GM21528 (cell line): ENCODE data around the gene USP24.
A peak's percentile ranks its signal among the peaks of the same experiment; 100 is the strongest.
"Not testable (repeated sequence)": the region's sequence is repeated elsewhere in the genome, so short reads cannot be mapped to it uniquely, and the experiment has no call there.

Experiments used
- ATAC-seq: cut with Tn5 transposase; IDR thresholded peaks from one replicate; pipeline ENCODE4 v1.9.1; 2021; ENCODE audit warnings: mild to moderate bottlenecking, moderate library complexity; ENCODE audit not compliant: unreplicated experiment, low FRiP score

USP24 gene

DNA sequence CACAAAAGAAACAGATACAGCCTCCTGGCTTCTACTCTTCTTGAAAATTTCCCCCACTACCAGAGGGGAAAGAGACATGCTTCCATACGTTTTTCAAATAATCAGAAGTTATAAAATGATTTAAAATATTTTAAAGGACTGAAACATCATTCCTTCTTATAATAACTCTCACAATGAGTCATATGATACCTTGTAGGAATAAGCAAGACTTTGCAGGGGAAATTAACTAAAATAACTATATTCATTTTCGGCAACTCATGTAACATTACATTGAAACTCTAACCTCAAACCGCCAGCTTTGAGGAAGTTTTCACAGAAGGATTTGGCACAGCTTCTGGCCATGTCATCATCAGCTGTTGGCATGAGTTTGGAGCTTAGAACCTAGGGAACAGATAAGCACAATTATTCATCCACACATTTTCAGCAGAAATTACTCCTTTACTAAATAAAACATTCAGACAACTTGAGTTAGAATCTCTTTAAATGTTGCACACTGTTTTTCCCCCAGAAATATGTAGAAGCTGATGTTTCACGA is 85.9 kb downstream of the USP24 start:
- no peak for ATAC-seq

DNA sequence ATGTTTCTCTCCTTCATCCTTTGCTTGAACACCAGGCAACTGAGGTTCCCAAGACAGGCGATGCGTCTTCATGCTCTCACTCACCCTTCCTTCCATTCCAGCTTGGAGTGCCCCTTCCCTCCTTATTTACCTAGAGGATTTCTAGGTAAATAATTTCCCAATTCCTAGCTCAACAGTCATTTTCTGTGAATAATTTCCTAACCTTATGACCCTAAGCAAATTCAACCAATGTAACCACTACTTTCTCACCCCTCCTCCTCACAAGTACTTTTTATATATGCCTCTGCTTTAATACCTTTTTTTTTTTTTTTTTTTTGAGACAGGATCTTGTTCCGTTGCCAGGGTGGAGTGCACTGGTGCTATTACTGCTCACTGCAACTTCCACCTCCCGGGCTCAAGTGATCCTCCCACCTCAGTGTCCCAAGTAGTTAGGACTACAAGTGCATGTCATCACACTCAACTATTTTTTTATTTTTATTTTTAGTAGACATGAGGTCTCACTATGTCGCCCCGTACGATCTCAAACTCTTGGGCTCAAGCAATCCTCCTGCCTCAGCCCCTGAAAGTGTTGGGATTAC is 86.7 kb downstream of the USP24 start:
- ATAC-seq = no peak

DNA sequence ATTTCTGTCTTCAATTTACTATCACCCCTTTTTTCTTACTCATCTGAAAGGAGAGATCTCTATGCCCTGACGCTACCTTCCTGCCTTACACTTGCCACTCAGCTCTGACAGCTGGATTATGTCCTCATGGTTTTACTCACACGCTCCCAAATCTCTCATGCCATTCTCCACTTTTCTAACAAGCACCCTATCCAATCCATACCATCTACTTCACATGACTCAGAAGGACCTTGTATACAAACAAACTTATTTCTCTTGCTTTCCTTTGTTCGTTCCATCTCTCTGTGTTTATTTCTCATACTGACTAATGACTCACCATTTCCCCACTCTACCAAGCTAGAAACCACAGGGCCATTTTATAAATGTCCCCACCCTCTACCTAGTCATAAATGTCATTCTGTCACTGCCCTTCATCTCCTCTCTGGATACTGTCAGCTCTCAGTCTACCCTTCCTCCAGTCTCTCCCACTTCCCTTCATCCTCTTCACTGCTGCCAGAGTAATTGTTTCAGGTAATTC is 87.3 kb downstream of the USP24 start:
- peak; percentile 69 for ATAC-seq

DNA sequence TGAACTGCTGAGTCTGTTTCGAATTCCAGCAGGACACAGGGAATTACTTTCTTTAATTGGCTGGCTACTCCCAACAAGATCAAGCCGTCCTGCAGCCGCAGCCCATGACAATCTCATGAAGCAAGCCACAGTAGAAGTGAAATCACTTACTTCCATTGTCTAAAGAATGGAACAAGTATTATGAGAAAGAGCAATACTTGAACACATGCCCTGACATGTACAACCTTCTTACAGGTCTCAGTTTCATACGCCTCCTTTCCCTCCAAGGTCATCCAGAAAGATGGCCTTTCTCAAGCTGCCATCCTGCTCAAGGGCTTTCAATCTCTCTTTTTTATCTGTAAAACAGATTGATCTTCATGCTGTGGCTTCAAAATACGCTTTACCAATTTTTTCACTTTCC is 90.7 kb downstream of the USP24 start:
- ATAC-seq = no peak

DNA sequence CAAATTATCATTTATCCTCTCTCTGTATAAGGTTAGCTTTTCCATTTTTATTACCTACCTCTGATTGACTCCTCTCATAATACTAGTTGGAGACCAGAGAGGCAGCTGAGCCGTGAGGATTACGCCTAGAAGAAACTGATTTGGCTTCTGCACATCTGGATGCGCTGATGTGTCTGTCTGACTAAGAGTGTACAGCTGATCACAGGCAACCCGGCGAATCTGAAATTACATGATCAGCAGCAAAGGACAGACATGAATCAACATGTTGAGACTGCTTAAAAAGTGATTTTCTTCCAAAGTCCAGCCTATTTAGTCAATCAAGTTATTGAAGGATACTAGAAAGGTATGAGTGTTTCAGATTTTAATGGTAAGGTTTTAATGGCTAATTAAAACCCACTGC is 94.6 kb downstream of the USP24 start:
- ATAC-seq = no peak

DNA sequence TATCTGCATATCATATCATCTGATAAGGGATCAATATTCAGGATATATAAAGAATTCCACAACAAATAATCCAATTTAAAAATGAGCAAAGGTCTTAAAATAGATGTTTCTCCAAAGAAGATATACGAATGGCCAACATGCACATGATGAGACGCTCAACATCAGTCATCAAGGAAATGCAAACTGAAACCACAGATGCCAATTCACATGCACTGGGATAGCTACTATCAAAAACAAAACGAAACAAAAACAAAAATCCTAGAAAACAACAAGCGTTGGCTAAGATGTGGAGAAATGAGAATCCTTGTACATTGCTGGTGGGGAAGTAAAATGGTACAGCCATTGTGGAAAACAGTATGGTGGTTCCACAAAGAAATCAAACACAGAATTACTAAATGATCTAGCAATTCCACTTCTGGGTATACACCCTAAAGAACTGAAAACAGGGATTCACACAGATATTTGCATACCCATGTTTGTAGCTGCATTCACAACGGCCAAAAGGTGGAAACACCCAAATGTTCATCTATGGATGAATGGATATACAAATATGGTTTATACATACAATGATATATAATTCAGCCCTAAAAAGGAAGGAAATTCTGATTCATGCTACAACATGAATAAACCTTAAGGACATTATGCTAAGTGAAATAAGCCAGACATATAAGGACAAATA is 96.4 kb downstream of the USP24 start:
- ATAC-seq = no peak

DNA sequence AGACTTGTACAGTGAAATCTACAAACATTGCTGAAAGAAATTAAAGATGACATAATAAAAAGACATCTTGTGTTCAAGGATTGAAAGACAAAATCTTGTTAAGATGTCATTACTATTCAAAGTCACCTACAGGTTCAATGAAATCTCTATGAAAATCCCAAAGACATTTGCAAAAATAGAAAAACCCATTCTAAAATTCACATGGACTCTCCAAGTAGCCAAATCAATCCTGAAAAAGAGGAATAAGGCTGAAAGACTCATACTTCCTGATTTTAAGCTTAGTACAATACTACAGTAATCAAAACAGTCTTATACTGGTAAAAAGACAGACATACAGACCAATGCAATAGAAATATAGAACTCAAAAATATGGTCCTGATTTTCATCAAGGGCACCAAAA is 97.2 kb downstream of the USP24 start:
- no peak for ATAC-seq

DNA sequence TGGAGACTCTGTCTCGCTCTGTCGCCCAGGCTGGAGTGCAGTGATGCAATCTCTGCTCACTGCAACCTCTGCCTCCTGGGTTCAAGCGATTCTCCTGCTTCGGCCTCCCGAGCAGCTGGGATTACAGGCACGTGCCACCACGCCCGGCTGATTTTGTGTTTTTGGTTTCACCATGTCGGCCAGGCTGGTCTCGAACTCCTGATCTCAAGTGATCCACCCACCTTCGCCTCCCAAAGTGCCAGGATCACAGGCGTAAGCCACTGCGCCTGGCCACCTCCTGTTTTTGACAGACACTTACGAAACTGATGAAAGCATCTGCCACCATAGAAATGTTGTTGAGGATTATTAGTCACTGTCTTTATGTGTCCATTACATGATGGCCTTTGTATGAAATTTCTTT is 106.2 kb downstream of the USP24 start:
- ATAC-seq = not testable (repeated sequence)

DNA sequence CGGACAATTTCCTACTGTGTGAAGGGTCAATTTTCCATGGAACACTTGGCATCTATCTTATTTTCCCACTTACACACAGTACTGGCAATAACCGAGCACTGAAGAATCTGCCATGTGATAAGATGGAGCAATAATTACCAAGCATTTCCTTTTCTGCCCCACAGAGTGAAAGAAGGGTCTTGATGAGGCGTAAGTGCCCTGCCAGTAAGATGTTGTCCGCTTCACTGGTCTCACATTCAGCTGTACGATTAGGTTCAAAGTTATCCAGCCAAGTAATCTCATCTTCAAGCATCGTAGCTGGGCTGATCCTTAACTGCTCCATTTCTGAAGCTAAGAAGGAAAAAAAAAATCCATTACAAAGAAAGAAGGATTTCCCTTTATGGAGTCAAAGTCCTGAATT is 108.1 kb downstream of the USP24 start:
- no peak for ATAC-seq

DNA sequence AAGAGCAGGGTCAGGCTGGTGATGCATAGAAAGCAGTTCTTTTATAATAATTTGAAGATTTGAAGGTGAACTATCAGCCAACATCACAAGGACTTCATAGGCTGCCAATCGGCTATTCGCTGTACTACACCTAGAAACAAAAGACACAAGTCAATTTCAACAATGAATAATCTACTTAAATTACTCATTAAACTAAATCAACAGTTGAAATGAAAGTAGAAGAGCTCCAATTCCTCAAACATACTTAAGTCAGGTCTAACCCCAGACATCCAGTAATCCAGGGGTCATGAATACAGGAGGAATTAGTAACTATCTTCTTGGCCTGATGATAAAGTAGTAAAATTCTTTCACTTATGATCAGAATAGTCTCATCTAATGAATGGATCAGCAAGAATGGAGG is 111.3 kb downstream of the USP24 start:
- ATAC-seq = no peak

DNA sequence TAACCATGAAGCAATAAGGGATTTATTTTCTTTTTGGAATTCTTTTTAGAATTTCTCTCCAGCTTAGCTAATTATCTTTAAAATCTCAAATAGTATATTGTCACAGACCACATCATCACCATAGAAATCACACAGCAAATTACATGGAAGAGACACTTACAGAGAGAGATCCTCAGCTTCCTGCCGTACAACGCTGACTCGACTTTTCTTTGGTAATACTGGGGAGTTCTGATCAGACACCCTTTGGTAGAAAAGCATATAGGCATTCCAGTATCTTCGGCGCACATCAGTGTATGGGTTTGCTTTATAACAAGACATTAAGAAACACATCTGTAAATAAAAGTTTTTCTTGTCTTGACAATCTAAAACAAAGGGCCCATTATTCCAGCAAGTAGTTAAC is 120.1 kb downstream of the USP24 start:
- ATAC-seq = no peak

DNA sequence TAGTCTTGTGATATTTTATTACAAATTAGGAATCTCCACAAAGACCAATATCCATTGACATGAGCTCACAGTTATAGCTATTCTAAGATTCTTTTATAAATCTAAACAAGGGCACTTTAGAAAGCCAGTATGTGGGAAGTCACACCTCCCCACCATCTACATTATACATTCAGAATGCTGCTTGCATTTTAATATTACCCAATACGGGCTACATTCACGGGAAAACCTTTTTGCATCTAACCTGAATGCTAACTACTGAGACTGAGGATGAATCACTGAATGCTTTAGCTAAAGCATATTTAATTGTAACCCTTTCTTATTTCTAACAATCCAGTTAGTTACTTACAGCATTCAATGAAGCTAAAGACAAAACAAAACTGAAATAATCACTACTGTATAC is 122.7 kb downstream of the USP24 start:
- no peak for ATAC-seq

DNA sequence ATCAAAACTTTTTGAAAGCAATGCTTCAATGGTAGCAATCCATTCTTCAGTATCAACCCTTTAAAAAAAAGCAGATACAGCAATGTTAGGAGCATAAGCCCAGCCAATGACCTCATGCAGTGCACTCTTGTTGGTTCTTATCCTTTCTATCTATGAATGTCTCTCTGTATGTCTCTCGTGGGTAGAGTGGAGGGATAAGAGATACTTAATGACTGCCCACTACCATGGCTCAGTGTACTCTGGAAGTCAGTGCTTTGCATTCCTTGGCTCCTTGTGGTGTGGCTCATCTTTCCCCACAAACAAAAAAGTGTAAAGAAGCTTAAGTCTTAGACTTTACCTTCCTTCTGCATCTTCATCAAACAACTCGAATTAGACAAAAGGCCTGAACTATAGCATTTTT is 125.5 kb downstream of the USP24 start:
- ATAC-seq = no peak

DNA sequence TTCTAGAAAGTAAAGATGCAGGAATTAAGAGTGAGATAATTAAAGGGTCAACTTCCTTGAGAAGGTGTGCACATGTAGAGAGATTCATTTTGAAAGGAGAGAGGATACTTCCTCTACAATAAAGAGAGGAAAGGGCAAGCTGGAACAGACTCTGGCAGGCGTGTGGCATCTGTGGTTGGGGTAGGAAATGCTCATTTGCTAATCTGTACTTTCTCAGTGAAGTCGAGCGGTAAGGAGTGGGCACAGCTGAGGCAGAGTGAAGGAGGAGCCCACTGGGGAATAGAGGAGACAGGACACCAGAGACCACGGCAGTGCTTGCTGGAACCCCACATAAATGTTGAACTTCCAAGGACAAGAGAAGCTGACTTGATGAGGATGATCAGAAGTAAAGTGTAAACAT is 126.8 kb downstream of the USP24 start:
- ATAC-seq = no peak

DNA sequence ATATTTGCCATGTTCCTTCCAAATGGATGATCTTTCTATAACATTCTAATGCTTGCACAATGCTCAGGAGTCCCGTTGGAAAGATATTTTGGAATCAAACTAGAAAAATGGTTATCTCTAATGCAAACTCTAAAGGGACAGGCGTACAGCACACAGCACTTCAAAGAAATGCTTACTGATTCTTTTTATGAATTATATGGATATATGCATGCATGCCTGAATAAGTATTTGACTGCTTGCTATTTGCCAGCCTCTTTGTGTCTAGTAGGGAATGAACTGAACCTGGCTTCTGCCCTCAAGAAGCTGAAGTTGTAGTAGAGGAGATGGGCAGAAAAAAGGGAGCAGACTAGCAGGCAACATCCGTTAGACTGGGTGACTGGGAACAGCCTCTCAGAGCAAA is 127.7 kb downstream of the USP24 start:
- ATAC-seq = no peak

DNA sequence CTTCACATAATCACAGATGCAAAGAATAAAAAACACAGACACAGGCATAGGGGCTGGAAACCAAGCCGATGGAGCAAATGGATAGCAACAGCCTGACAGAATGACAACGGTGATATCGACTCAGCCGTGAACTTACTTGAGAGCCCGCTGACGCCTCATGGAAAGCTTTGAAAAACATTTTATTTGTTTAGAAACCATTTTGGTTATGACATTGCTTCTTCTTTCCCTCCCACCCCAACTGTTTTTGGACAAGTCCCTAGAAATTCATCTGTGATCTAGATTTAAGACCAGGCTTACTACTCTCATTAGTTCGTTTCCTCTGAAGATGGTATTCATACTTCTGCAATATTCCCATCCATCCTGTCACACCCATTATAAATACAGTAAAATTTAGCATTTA is 130.9 kb downstream of the USP24 start:
- no peak for ATAC-seq

DNA sequence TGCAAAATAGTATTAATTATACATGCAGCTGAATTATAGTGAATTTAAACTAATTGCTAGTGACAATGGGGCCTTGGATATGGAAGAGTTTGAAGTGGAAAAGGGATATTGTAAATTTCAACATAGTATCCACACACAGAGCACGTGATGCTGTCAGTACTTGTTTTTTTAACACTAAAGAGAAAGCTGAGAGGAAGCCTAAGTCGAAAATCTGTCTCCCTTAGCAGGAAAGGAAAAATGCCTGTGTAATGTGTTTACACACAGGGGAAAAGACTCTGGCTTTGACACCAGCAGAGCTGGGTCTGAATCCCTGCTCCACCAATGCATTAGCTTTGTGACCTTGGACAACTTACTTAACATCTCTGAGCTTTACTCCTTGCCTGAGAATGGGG is 133.3 kb downstream of the USP24 start:
- no peak for ATAC-seq

DNA sequence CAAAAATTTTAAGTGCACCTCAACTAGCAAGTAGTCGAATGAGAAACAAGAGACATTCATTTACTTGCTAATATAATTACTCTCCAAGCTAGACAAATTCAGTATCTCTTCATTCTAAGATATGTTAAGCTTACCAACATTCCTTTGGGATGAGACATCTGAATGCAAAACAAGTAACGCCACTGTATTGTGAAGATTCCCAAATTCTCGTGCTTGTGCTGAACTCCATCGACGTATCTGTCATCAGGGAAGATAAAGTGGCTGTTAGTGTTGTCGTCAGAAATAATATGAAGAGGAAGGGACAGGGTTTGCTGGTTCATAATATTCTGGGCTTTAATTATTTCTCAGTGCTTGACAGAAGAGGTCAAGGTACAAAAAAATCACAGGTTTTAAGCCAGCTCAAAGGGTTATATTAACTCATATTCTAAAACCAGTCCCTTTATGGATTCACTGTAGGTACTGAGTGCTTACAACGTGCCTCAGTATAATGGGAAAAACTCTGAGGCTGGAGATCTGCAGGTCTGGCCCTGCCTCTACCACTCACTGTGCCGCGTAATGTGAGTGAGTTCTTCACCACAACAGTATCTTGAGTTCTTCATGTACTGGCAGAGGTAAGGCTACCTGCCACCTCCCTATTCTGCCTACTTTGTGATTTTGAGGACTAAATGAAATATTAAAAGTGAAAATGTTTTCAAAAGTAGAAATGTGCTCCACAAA is 133.8 kb downstream of the USP24 start:
- no peak for ATAC-seq

DNA sequence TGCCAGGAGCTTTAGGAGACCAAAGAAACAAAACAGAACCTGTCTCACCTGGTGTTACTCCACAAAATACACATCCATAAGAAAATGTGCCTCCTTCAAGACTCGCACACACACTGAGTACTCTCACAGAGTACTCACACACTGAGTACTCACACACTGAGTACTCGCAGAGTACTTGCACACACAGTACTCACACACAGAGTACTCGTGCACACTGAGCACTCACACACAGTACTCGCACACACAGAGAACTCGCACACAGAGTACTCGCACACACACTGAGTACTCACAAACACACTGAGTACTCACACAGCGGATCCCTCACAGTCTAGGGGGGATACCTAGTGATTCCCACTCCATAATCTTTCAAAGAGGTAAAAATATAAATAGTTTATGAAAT is 135.5 kb downstream of the USP24 start:
- ATAC-seq = no peak

DNA sequence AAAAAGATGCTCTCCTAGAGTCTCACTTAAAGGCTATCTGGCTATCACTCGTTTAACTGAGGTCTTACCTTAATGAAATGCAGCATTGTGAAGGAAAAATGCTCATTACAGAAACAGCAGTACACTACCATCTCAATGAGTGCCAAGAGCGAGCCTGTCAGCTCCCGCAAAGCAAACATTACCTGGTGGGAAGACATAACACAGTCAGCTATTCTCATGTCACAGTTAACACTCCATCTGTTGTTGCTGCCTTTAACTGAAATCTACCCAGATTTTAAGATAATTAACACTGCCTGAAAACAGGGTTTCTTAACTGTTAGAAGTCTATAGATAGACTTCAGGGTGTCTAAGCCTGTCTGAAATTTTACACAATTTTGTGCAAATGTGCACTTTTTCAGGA is 136.7 kb downstream of the USP24 start:
- no peak for ATAC-seq

DNA sequence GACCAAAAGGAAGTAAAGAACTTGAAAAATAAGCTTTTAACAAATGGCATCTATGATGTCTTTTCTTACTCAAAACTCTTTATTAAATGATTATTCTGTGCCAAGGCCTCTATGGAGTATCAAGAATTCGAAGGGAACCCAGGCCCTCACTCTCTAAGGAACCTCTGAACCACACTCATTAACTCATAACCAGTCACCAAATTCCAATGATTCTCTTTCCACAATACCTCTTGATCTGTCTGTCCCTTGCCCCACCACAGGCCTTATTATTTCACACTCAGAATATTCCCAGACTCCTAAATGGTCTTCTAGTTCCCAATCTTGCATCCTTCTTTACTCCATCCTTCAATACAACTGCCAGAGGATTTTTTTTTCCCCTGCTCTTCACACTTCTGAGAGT is 138.8 kb downstream of the USP24 start:
- ATAC-seq = no peak

DNA sequence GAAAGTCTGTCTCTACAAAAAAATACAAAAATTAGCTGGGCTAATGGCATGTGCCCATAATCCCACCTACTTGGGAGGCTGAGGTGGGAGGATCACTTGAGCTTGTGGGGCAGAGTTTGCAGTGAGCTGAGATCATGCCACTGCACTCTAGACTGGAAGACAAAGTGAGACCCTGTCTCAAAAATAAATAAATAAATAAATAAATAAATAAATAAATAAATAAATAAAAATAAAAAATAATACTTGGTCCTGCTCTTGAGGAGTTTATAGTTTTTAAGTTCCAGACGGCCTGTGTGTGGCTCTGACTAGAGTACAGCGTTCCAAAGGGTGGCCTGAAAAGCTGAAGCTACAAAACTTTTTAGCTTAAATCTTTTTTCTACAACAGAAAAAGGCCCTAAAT is 140.7 kb downstream of the USP24 start:
- no peak for ATAC-seq
